ENCODE measurements around the gene C2orf92.

The C2orf92 gene

GRCh38 chr2:97751752-97752151 is 82.2 kb downstream of the C2orf92 start:
- TF ChIP-seq CREB5 (CRISPR knock-in tag; IDR thresholded peaks at IDR 0.05; ENCODE audit: low read depth) (no peak), ZNF8 (CRISPR knock-in tag; IDR thresholded peaks at IDR 0.05) (no peak), ARNTL (CRISPR knock-in tag; IDR thresholded peaks at IDR 0.05; ENCODE audit: borderline replicate concordance, low read depth) (no peak), ZFP3 (CRISPR knock-in tag; IDR thresholded peaks at IDR 0.05) (no peak)
- ATAC-seq, result peak; percentile 42
